ENCODE measurements around the gene JARID2. TPM values are rescaled to one million over a fixed set of nuclear protein-coding genes. Genes with fewer than 3 reads are reported as not detected.
"Not testable (repeated sequence)": the region's sequence is repeated elsewhere in the genome, so short reads cannot be mapped to it uniquely, and the experiment has no call there.

The JARID2 gene
- total and polyA plus RNA-seq, 7 donors, result 1.1 to 16.1 (median 4.9) TPM

- intact Hi-C loops (cut with DNase I), result no loop called here
- peak overlapping the region; percentile 46 for H3K27ac ChIP-seq
- H3K4me1 ChIP-seq, result peaks cover 60% of the 10 kb centered on the region
- no peaks in the 10 kb centered on the region for H3K27me3 ChIP-seq (ENCODE audit: insufficient read depth in 3 of 3, low read length in 2 of 3)
- ATAC-seq, result peak in 3 of 4 donors; percentile 47 to 64 (median 61)
- TF ChIP-seq CTCF (IDR thresholded peaks at IDR 0.05), result no peak
- no peaks in the 10 kb centered on the region for H3K9me3 ChIP-seq
- H3K36me3 ChIP-seq (ENCODE audit: insufficient read depth in 1 of 2, low read depth in 1 of 2), result no peaks in the 10 kb centered on the region
- no peak overlapping the region for H3K4me3 ChIP-seq
- no peak for DNase-seq
- WGBS, 3 donors, result 33 to 50% (median 37%) methylated on average over 6 of the region's 6 CpGs
Measured at GRCh38 chr6:15413466-15414234, 167.8 kb downstream of the JARID2 start.

DNA sequence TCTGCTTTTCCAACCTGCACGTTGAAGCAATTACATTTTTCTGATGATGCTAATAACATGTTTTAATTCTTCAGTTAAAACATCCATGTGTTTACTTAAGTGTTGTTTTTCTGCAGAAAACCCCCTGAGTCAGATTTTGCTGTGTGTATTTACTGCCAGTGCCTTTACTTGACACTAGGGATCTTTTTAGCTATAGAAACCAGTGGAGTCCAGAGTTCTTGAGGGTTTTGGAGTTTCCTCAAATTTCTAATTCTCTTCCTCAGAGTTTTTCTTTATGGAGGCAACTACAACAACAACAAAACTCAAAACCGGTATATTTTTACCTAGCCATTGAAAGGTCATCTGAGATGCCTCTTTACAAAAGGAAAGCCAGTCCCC, 168.4 kb downstream of the JARID2 start:
- intact Hi-C loops (cut with DNase I), result no loop called here
- peaks cover 2% of the 10 kb centered on the region for H3K9me3 ChIP-seq
- peak overlapping the region; percentile 25 for H3K27ac ChIP-seq
- no peak for TF ChIP-seq CTCF (IDR thresholded peaks at IDR 0.05)
- ATAC-seq (no peak), DNase-seq (no peak)
- H3K4me1 ChIP-seq, result peaks cover 54% of the 10 kb centered on the region
- no peaks in the 10 kb centered on the region for H3K36me3 ChIP-seq (ENCODE audit: insufficient read depth in 1 of 2, low read depth in 1 of 2)
- no peak overlapping the region for H3K4me3 ChIP-seq
- no peaks in the 10 kb centered on the region for H3K27me3 ChIP-seq (ENCODE audit: insufficient read depth in 3 of 3, low read length in 2 of 3)
- WGBS, 3 donors, result 33 to 62% (median 43%) methylated on average over 2 of the region's 2 CpGs

GRCh38 chr6:15415622-15416021, 169.8 kb downstream of the JARID2 start:
- H3K27me3 ChIP-seq (ENCODE audit: insufficient read depth in 3 of 3, low read length in 2 of 3); intact Hi-C loops (cut with DNase I); ATAC-seq; DNase-seq; H3K36me3 ChIP-seq (ENCODE audit: insufficient read depth in 1 of 2, low read depth in 1 of 2); H3K27ac ChIP-seq; H3K4me3 ChIP-seq: not testable (repeated sequence)
- Histone ChIP-seq H3K4me1 (peaks cover 49% of the 10 kb centered on the region), H3K9me3 (peaks cover 13% of the 10 kb centered on the region)
- WGBS, 3 donors, result 97 to 99% (median 98%) methylated on average over 8 to 30 of the region's 30 CpGs

- no peak overlapping the region for H3K4me3 ChIP-seq
- intact Hi-C loops (cut with DNase I), result no loop called here
- no peaks in the 10 kb centered on the region for H3K36me3 ChIP-seq (ENCODE audit: insufficient read depth in 1 of 2, low read depth in 1 of 2)
- no peak for TF ChIP-seq CTCF (IDR thresholded peaks at IDR 0.05)
- DNase-seq (no peak), ATAC-seq (peak in 3 of 4 donors; percentile 35 to 63 (median 55))
- H3K4me1 ChIP-seq, result peaks cover 49% of the 10 kb centered on the region
- H3K9me3 ChIP-seq, result peaks cover 13% of the 10 kb centered on the region
- H3K27ac ChIP-seq, result peak overlapping the region; percentile 62
- no peaks in the 10 kb centered on the region for H3K27me3 ChIP-seq (ENCODE audit: insufficient read depth in 3 of 3, low read length in 2 of 3)
- WGBS, 3 donors, result 23 to 49% (median 28%) methylated on average over 6 of the region's 6 CpGs
Measured at GRCh38 chr6:15416932-15417509, 171.2 kb downstream of the JARID2 start.

GRCh38 chr6:15417811-15418210, 171.9 kb downstream of the JARID2 start:
- no peak for TF ChIP-seq CTCF (IDR thresholded peaks at IDR 0.05)
- Histone ChIP-seq H3K27me3 (ENCODE audit: insufficient read depth in 3 of 3, low read length in 2 of 3) (no peaks in the 10 kb centered on the region), H3K4me3 (no peak overlapping the region), H3K4me1 (peaks cover 48% of the 10 kb centered on the region), H3K27ac (no peak overlapping the region), H3K36me3 (ENCODE audit: insufficient read depth in 1 of 2, low read depth in 1 of 2) (no peaks in the 10 kb centered on the region), H3K9me3 (peaks cover 13% of the 10 kb centered on the region)
- no peak for ATAC-seq
- intact Hi-C loops (cut with DNase I), result no loop called here
- 89 to 94% (median 91%) methylated on average over 5 of the region's 5 CpGs for WGBS, 3 donors
- no peak for DNase-seq
